H9 (cell line): Measurements from ENCODE around the gene CD86. TPM values are rescaled to one million over a fixed set of nuclear protein-coding genes. Genes with fewer than 3 reads are reported as not detected.

Source experiments
- DNase-seq: peaks from one replicate; pipeline ENCODE4 v3.0.0-alpha.2; 2017
- H2AFZ ChIP-seq: one replicate; pipeline ENCODE4 v1.6.1; 2013; ENCODE audit warnings: mild to moderate bottlenecking, low read length, control low read depth, moderate library complexity
- H2AK5ac ChIP-seq: 2 replicates; pipeline ENCODE4 v1.6.1; 2013; ENCODE audit warnings: low read length, control low read depth, mixed read lengths; ENCODE audit not compliant: insufficient read length
- H2BK120ac ChIP-seq: one replicate; pipeline ENCODE4 v1.6.1; 2013; ENCODE audit warnings: low read depth, mild to moderate bottlenecking, low read length, control low read depth, inconsistent platforms; ENCODE audit not compliant: poor library complexity, severe bottlenecking
- H2BK12ac ChIP-seq: 2 replicates; pipeline ENCODE4 v1.6.1; 2013; ENCODE audit warnings: low read length, control low read depth, mixed read lengths, low read depth; ENCODE audit not compliant: insufficient read length
- H2BK15ac ChIP-seq: 2 replicates; pipeline ENCODE4 v1.6.1; 2013; ENCODE audit warnings: low read depth, low read length, control low read depth
- H2BK20ac ChIP-seq: one replicate; pipeline ENCODE4 v1.6.1; 2013; ENCODE audit warnings: low read depth, mild to moderate bottlenecking, low read length, control low read depth, inconsistent platforms; ENCODE audit not compliant: poor library complexity, severe bottlenecking
- H2BK5ac ChIP-seq: 2 replicates; pipeline ENCODE4 v1.6.1; 2013; ENCODE audit warnings: low read length, control low read depth, mixed read lengths; ENCODE audit not compliant: insufficient read length
- H3K14ac ChIP-seq: 2 replicates; pipeline ENCODE4 v1.6.1; 2013; ENCODE audit warnings: low read length, control low read depth; ENCODE audit not compliant: insufficient read depth
- H3K18ac ChIP-seq: 2 replicates; pipeline ENCODE4 v1.6.1; 2013; ENCODE audit warnings: low read depth, mild to moderate bottlenecking, mixed read lengths, low read length, control low read depth; ENCODE audit not compliant: insufficient read length
- H3K23ac ChIP-seq: 2 replicates; pipeline ENCODE4 v1.6.1; 2013; ENCODE audit warnings: low read length, control low read depth, mixed read lengths, low read depth; ENCODE audit not compliant: insufficient read length
- H3K23me2 ChIP-seq: 2 replicates; pipeline ENCODE4 v1.6.1; 2013; ENCODE audit warnings: low read depth, mild to moderate bottlenecking, mixed read lengths, low read length, control low read depth; ENCODE audit not compliant: insufficient read length, poor library complexity, severe bottlenecking
- H3K27ac ChIP-seq: 2 replicates; pipeline ENCODE4 v1.5.1; 2013; ENCODE audit warnings: low read length, control low read depth, mixed read lengths, low read depth; ENCODE audit not compliant: insufficient read length
- H3K27me3 ChIP-seq: 2 replicates; pipeline ENCODE4 v1.6.1; 2013; ENCODE audit warnings: low read length, control low read depth, inconsistent platforms; ENCODE audit not compliant: insufficient read depth
- H3K4ac ChIP-seq: 2 replicates; pipeline ENCODE4 v1.6.1; 2013; ENCODE audit warnings: low read depth, mild to moderate bottlenecking, control low read depth, inconsistent platforms, low read length, moderate library complexity
- H3K4me1 ChIP-seq: 2 replicates; pipeline ENCODE4 v1.6.1; 2013; ENCODE audit warnings: low read length, control low read depth, inconsistent platforms; ENCODE audit not compliant: insufficient read depth
- H3K4me2 ChIP-seq: 2 replicates; pipeline ENCODE4 v1.6.1; 2013; ENCODE audit warnings: low read length, control low read depth, mixed read lengths; ENCODE audit not compliant: insufficient read length, insufficient read depth
- H3K56ac ChIP-seq: 2 replicates; pipeline ENCODE4 v1.6.1; 2013; ENCODE audit warnings: low read depth, mild to moderate bottlenecking, mixed read lengths, low read length, control low read depth; ENCODE audit not compliant: insufficient read length
- H3K79me1 ChIP-seq: 2 replicates; pipeline ENCODE4 v1.6.1; 2013; ENCODE audit warnings: low read depth, mild to moderate bottlenecking, moderate library complexity, low read length, control low read depth, inconsistent platforms; ENCODE audit not compliant: insufficient read depth, poor library complexity, severe bottlenecking
- H3K79me2 ChIP-seq: 2 replicates; pipeline ENCODE4 v1.6.1; 2013; ENCODE audit warnings: low read length, control low read depth, inconsistent platforms; ENCODE audit not compliant: insufficient read depth
- H3K9ac ChIP-seq: 2 replicates; pipeline ENCODE4 v1.6.1; 2013; ENCODE audit warnings: low read length, control low read depth, mixed read lengths; ENCODE audit not compliant: insufficient read length; ENCODE audit errors: extremely low read depth
- H3K9me3 ChIP-seq: one replicate; pipeline ENCODE4 v1.6.1; 2013; ENCODE audit warnings: low read depth, low read length, inconsistent platforms; ENCODE audit not compliant: control insufficient read depth
- H3T11ph ChIP-seq: one replicate; pipeline ENCODE4 v1.6.1; 2013; ENCODE audit warnings: mild to moderate bottlenecking, low read length, control low read depth, inconsistent platforms
- H4K20me1 ChIP-seq: one replicate; pipeline ENCODE4 v1.6.1; 2013; ENCODE audit not compliant: control insufficient read depth, insufficient read length, insufficient read depth
- H4K5ac ChIP-seq: 2 replicates; pipeline ENCODE4 v1.6.1; 2013; ENCODE audit warnings: low read depth, mild to moderate bottlenecking, mixed read lengths, low read length, control low read depth; ENCODE audit not compliant: insufficient read length
- H4K8ac ChIP-seq: replicated peaks from 2 replicates; pipeline ENCODE4 v1.6.1; 2013; ENCODE audit warnings: low read length, control low read depth, mixed read lengths, low read depth; ENCODE audit not compliant: insufficient read length
- H4K91ac ChIP-seq: 2 replicates; pipeline ENCODE4 v1.6.1; 2013; ENCODE audit warnings: low read depth, mild to moderate bottlenecking, moderate library complexity, mixed read lengths, low read length, control low read depth; ENCODE audit not compliant: insufficient read length
- H3K27ac Mint-ChIP-seq, 3 experiments: 2 replicates in 2 of 3; 3 replicates in 1 of 3; pipeline ENCODE4 v1.8.0; 2020 to 2021; ENCODE audit warnings: mixed read lengths in 3 of 3, mild to moderate bottlenecking in 1 of 3, moderate library complexity in 1 of 3
- H3K27me3 Mint-ChIP-seq: 2 replicates; pipeline ENCODE4 v1.8.0; 2021; ENCODE audit warnings: low read depth, mild to moderate bottlenecking, moderate library complexity, mixed read lengths
- H3K36me3 Mint-ChIP-seq, 3 experiments: 2 replicates in 2 of 3; 3 replicates in 1 of 3; pipeline ENCODE4 v1.8.0; 2020 to 2021; ENCODE audit warnings: low read depth in 3 of 3, mixed read lengths in 3 of 3; ENCODE audit not compliant: insufficient read depth in 1 of 3
- H3K4me1 Mint-ChIP-seq, 2 experiments: 2 replicates each; pipeline ENCODE4 v1.8.0; 2020; ENCODE audit warnings: mixed read lengths in 2 of 2
- H3K4me3 Mint-ChIP-seq, 2 experiments: 2 replicates in 1 of 2; 3 replicates in 1 of 2; pipeline ENCODE4 v1.8.0; 2020 to 2021; ENCODE audit warnings: mild to moderate bottlenecking in 2 of 2, mixed read lengths in 2 of 2, moderate library complexity in 1 of 2
- H3K9me3 Mint-ChIP-seq, 2 experiments: 2 replicates in 1 of 2; 3 replicates in 1 of 2; pipeline ENCODE4 v1.8.0; 2020; ENCODE audit warnings: mild to moderate bottlenecking in 2 of 2, mixed read lengths in 2 of 2, moderate library complexity in 1 of 2
- WGBS: extraction: QIAGEN DNeasy Blood & Tissue Kit; methylation state at CpG from one replicate; pipeline ENCODE4 v1.1.7; 2013; ENCODE audit warnings: missing lambda C conversion rate, low lambda C conversion rate, mixed read lengths; ENCODE audit not compliant: insufficient read length; ENCODE audit errors: extremely low coverage; 5-methylcytosine and 5-hydroxymethylcytosine counted together
- total RNA-seq: library from RNA; stranded (reverse); gene quantifications from 2 replicates; pipeline ENCODE4 v1.2.1, GENCODE V29; 2021
- TF ChIP-seq, protein P1 (sequence below): fragments of 200-600 bp; sonication (generic); conservative IDR thresholded peaks from 3 replicates; pipeline ENCODE4 v1.8.0; 2021; ENCODE audit warnings: antibody characterized with exemption, mild to moderate bottlenecking

Gene CD86
- total RNA-seq, 1 experiment from 2014 or later, result not detected

DNA sequence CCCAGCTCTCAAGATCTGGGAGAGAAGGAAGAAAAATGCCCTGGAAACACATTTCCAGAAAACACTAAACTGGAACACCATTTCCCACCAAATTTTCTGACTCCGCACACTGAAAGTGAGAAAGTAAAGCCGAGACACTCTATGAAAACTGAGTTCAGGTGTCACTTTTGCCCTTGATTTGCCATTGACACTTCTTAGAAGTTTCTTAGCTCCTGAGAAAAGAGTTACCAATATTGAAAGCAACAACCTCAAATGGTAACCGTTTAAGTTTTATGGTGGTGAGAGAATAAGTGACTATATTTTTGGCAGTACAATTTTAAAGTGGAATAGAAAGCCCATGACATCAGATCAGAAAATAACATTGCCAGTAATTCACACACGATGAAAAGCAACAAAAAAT is 39.0 kb downstream of the CD86 start:
- no peaks in the 10 kb centered on the region for H3K36me3 Mint-ChIP-seq
- Histone ChIP-seq H2BK20ac (no peak overlapping the region), H3K18ac (no peak overlapping the region), H3K79me2 (no peaks in the 10 kb centered on the region), H2BK5ac (no peak overlapping the region), H3K27ac (no peak overlapping the region), H3K27me3 (no peaks in the 10 kb centered on the region), H3K4me2 (no peak overlapping the region), H3K79me1 (no peaks in the 10 kb centered on the region), H3K23me2 (no peaks in the 10 kb centered on the region), H3K9me3 (no peaks in the 10 kb centered on the region), H2BK12ac (no peak overlapping the region), H3K23ac (no peak overlapping the region), H3K4me1 (no peaks in the 10 kb centered on the region), H3K9ac (no peak overlapping the region), H4K8ac (no peak overlapping the region), H3T11ph (no peak overlapping the region), H3K56ac (no peak overlapping the region), H2BK120ac (no peak overlapping the region), H2AFZ (no peak overlapping the region), H4K5ac (no peak overlapping the region), H4K91ac (no peak overlapping the region), H2BK15ac (no peak overlapping the region), H3K4ac (no peak overlapping the region), H3K14ac (no peak overlapping the region), H4K20me1 (no peaks in the 10 kb centered on the region), H2AK5ac (no peak overlapping the region)
- no peak overlapping the region for H3K27ac Mint-ChIP-seq
- TF ChIP-seq, protein P1, sequence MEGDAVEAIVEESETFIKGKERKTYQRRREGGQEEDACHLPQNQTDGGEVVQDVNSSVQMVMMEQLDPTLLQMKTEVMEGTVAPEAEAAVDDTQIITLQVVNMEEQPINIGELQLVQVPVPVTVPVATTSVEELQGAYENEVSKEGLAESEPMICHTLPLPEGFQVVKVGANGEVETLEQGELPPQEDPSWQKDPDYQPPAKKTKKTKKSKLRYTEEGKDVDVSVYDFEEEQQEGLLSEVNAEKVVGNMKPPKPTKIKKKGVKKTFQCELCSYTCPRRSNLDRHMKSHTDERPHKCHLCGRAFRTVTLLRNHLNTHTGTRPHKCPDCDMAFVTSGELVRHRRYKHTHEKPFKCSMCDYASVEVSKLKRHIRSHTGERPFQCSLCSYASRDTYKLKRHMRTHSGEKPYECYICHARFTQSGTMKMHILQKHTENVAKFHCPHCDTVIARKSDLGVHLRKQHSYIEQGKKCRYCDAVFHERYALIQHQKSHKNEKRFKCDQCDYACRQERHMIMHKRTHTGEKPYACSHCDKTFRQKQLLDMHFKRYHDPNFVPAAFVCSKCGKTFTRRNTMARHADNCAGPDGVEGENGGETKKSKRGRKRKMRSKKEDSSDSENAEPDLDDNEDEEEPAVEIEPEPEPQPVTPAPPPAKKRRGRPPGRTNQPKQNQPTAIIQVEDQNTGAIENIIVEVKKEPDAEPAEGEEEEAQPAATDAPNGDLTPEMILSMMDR, result no peak
- DNase-seq, result no peak
- no CpG with 5 or more reads among the region's 4 CpGs for WGBS
- no peaks in the 10 kb centered on the region for H3K4me1 Mint-ChIP-seq
- H3K9me3 Mint-ChIP-seq, result no peaks in the 10 kb centered on the region
- H3K27me3 Mint-ChIP-seq, result no peaks in the 10 kb centered on the region
- H3K4me3 Mint-ChIP-seq, result no peak overlapping the region
